ENCODE results near the gene MT1A. TPM values are rescaled to one million over a fixed set of nuclear protein-coding genes. Genes with fewer than 3 reads are reported as not detected.

MT1A gene
- total RNA-seq, 1 experiment from 2014 or later, result 52.1 TPM

GRCh38 chr16:56611281-56611833, 27.1 kb upstream of the MT1A start:
- peaks cover 3% of the 10 kb centered on the region; the same call in 1 of the 2 replicates for H3K36me3 ChIP-seq (ENCODE audit: control insufficient read depth, insufficient read depth, low read length)
- ChIA-PET CTCF (no interaction called here), POLR2A (no interaction called here)
- no peaks in the 10 kb centered on the region for H3K27me3 ChIP-seq (ENCODE audit: control insufficient read depth, insufficient read depth, low read length)
- H3K4me1 ChIP-seq (ENCODE audit: control insufficient read depth, insufficient read depth, low read length), result peaks cover 66% of the 10 kb centered on the region
- H3K27ac ChIP-seq (ENCODE audit: low read length), result peak overlapping the region; percentile 94
- ATAC-seq, result peak; percentile 7; the same call in 1 of the 2 replicates
- in situ Hi-C loops (cut with HindIII; ENCODE audit: low pct_unique_long_range_greater_than_20kb, low sequenced_read_pairs) (no loop called here), intact Hi-C loops (cut with micrococcal nuclease; ENCODE audit: unreplicated experiment) (no loop called here)
- no TSS peak for BruUV-seq (replicated peaks)
- H3K9me3 ChIP-seq (ENCODE audit: control insufficient read depth, insufficient read depth, low read depth, low read length), result no peaks in the 10 kb centered on the region
- no peak for DNase-seq (ENCODE audit: low read depth, low spot score)
- no peak overlapping the region for H3K4me3 ChIP-seq (ENCODE audit: low read depth in 2 of 2, low read length in 2 of 2)
- TF ChIP-seq, protein P1, sequence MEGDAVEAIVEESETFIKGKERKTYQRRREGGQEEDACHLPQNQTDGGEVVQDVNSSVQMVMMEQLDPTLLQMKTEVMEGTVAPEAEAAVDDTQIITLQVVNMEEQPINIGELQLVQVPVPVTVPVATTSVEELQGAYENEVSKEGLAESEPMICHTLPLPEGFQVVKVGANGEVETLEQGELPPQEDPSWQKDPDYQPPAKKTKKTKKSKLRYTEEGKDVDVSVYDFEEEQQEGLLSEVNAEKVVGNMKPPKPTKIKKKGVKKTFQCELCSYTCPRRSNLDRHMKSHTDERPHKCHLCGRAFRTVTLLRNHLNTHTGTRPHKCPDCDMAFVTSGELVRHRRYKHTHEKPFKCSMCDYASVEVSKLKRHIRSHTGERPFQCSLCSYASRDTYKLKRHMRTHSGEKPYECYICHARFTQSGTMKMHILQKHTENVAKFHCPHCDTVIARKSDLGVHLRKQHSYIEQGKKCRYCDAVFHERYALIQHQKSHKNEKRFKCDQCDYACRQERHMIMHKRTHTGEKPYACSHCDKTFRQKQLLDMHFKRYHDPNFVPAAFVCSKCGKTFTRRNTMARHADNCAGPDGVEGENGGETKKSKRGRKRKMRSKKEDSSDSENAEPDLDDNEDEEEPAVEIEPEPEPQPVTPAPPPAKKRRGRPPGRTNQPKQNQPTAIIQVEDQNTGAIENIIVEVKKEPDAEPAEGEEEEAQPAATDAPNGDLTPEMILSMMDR (IDR thresholded peaks at IDR 0.05), result no peak
- TF ChIP-seq TCF7L2 (IDR thresholded peaks at IDR 0.05; ENCODE audit: low read depth, low read length) (no peak), POLR2AphosphoS5 (IDR thresholded peaks at IDR 0.05; ENCODE audit: low read depth, low read length) (no peak), SIN3A (IDR thresholded peaks at IDR 0.05; ENCODE audit: borderline replicate concordance, insufficient read depth, low read depth, low read length) (no peak)
- TF ChIP-seq, protein P2, sequence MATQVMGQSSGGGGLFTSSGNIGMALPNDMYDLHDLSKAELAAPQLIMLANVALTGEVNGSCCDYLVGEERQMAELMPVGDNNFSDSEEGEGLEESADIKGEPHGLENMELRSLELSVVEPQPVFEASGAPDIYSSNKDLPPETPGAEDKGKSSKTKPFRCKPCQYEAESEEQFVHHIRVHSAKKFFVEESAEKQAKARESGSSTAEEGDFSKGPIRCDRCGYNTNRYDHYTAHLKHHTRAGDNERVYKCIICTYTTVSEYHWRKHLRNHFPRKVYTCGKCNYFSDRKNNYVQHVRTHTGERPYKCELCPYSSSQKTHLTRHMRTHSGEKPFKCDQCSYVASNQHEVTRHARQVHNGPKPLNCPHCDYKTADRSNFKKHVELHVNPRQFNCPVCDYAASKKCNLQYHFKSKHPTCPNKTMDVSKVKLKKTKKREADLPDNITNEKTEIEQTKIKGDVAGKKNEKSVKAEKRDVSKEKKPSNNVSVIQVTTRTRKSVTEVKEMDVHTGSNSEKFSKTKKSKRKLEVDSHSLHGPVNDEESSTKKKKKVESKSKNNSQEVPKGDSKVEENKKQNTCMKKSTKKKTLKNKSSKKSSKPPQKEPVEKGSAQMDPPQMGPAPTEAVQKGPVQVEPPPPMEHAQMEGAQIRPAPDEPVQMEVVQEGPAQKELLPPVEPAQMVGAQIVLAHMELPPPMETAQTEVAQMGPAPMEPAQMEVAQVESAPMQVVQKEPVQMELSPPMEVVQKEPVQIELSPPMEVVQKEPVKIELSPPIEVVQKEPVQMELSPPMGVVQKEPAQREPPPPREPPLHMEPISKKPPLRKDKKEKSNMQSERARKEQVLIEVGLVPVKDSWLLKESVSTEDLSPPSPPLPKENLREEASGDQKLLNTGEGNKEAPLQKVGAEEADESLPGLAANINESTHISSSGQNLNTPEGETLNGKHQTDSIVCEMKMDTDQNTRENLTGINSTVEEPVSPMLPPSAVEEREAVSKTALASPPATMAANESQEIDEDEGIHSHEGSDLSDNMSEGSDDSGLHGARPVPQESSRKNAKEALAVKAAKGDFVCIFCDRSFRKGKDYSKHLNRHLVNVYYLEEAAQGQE (IDR thresholded peaks at IDR 0.05; ENCODE audit: insufficient read depth in 1 of 2, low read depth in 2 of 2, low read length in 1 of 2), result no peak

DNA sequence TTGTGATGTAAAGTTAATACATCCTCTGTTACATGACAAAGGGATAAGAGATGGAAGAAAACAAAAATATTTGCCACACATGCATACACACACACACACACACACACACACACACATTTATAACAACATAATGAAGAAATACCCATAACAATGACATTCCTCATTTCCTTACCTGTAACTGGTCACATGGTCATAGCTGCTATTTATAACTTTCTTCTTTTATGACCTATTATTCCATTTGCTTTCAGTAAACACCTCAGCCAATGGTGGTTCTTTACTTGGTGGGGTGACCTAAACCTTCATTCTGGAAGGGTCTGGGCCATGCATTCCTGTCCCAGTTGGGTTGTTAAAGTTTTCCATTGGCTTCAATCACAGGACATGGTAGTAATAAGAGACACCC, 24.8 kb upstream of the MT1A start:
- H3K27me3 ChIP-seq (ENCODE audit: control insufficient read depth, insufficient read depth, low read length), result no peaks in the 10 kb centered on the region
- intact Hi-C loops (cut with micrococcal nuclease; ENCODE audit: unreplicated experiment), result no loop called here
- BruUV-seq (replicated peaks), result no TSS peak
- DNase-seq (ENCODE audit: low read depth, low spot score), result no peak
- H3K27ac ChIP-seq (ENCODE audit: low read length), result peak overlapping the region; percentile 94
- TF ChIP-seq SIN3A (IDR thresholded peaks at IDR 0.05; ENCODE audit: borderline replicate concordance, insufficient read depth, low read depth, low read length), result no peak
- no peak for TF ChIP-seq POLR2AphosphoS5 (IDR thresholded peaks at IDR 0.05; ENCODE audit: low read depth, low read length)
- no peak for TF ChIP-seq TCF7L2 (IDR thresholded peaks at IDR 0.05; ENCODE audit: low read depth, low read length)
- TF ChIP-seq, protein P1 (IDR thresholded peaks at IDR 0.05), result no peak
- H3K4me3 ChIP-seq (ENCODE audit: low read depth in 2 of 2, low read length in 2 of 2), result no peak overlapping the region
- peaks cover 53% of the 10 kb centered on the region for H3K4me1 ChIP-seq (ENCODE audit: control insufficient read depth, insufficient read depth, low read length)
- H3K9me3 ChIP-seq (ENCODE audit: control insufficient read depth, insufficient read depth, low read depth, low read length), result no peaks in the 10 kb centered on the region
- ChIA-PET POLR2A (no interaction called here), CTCF (no interaction called here)
- peaks cover under 1% of the 10 kb centered on the region; the same call in 1 of the 2 replicates for H3K36me3 ChIP-seq (ENCODE audit: control insufficient read depth, insufficient read depth, low read length)
- in situ Hi-C loops (cut with HindIII; ENCODE audit: low pct_unique_long_range_greater_than_20kb, low sequenced_read_pairs), result no loop called here
- ATAC-seq, result no peak
